GM04503 (cell line): ENCODE results near the gene ZDHHC5.

Source experiments
- DNase-seq: peaks from one replicate; pipeline ENCODE4 v3.0.0-alpha.2; 2012; ENCODE audit warnings: low read depth

ZDHHC5 gene, protein sequence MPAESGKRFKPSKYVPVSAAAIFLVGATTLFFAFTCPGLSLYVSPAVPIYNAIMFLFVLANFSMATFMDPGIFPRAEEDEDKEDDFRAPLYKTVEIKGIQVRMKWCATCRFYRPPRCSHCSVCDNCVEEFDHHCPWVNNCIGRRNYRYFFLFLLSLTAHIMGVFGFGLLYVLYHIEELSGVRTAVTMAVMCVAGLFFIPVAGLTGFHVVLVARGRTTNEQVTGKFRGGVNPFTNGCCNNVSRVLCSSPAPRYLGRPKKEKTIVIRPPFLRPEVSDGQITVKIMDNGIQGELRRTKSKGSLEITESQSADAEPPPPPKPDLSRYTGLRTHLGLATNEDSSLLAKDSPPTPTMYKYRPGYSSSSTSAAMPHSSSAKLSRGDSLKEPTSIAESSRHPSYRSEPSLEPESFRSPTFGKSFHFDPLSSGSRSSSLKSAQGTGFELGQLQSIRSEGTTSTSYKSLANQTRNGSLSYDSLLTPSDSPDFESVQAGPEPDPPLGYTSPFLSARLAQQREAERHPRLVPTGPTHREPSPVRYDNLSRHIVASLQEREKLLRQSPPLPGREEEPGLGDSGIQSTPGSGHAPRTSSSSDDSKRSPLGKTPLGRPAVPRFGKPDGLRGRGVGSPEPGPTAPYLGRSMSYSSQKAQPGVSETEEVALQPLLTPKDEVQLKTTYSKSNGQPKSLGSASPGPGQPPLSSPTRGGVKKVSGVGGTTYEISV

DNA sequence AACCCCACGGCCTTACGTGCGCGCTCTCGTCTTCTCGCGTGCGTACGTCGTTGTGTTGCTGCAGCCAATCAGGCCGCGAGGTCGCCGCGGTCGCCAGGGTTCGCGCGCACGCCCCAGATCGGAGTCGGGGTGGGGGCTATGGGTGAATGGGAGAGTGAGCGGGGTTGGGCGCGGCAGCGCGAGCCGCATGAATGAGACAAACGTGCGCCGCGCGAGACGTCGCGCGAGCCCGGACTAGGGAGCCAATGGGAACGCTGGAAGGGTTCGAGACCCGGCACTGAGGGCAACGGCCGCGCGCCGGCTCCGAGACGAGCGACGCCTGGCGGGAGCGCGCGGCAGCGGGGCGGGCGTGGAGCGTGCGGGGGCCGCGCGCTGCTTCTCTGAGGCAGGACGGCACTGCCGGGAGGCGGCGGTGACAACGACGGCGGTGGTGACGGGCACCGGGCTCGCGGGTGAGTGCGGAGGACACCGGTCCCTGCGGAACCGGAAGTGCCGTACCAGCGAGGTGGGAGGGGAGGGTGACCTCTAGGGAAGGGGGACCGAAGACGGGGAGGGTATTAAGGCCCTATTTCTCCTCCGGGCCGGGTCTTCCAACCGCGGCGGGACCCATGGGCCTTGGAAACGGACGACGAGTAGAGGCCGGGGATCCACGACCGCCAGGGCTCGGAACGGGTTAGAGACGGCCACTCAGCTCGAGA lies at the start of gene ZDHHC5:
TSS of gene ZDHHC5 (plus strand) at position 379 of the 698 bp plus-strand sequence. CDS start 4,977 bp downstream, outside the sequence.
- no peak for DNase-seq

- no peak for DNase-seq
These were observed 49.5 kb upstream of the ZDHHC5 start for GRCh38 chr11:57618438-57618837.

- no peak for DNase-seq
These were observed 48.6 kb upstream of the ZDHHC5 start for GRCh38 chr11:57619331-57619730.

DNA sequence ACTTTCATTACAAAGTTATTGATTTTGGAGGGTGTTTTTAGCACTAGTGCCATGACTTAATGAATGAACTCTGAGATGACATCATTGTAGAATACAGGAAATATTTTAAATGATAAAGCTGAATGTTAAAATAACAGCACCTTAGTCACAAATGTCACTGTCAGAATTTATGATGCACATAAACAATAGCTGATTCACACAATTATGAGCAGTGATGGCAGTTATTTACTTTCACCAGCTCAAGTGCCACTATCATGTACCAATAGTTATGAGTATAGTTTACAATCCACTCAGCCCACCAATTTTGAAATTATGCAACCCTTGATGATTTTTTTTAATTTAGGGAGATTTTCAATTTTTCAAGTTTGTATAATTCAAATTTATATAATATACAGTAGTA lies 47.4 kb upstream of the ZDHHC5 start:
- no peak for DNase-seq

GRCh38 chr11:57622263-57622662 lies 45.7 kb upstream of the ZDHHC5 start:
- no peak for DNase-seq

GRCh38 chr11:57624864-57625263 lies 43.0 kb upstream of the ZDHHC5 start:
- DNase-seq, result no peak

GRCh38 chr11:57626895-57627294 lies 41.0 kb upstream of the ZDHHC5 start:
- DNase-seq, result no peak

- no peak for DNase-seq
These were observed 37.7 kb upstream of the ZDHHC5 start for GRCh38 chr11:57630171-57630570.

- DNase-seq, result no peak
These were observed 35.8 kb upstream of the ZDHHC5 start for GRCh38 chr11:57632116-57632515.

- DNase-seq, result no peak
These were observed 34.4 kb upstream of the ZDHHC5 start for GRCh38 chr11:57633394-57634070.

GRCh38 chr11:57634311-57634710 lies 33.6 kb upstream of the ZDHHC5 start:
- no peak for DNase-seq

GRCh38 chr11:57635246-57635645 lies 32.7 kb upstream of the ZDHHC5 start:
- DNase-seq, result no peak

DNA sequence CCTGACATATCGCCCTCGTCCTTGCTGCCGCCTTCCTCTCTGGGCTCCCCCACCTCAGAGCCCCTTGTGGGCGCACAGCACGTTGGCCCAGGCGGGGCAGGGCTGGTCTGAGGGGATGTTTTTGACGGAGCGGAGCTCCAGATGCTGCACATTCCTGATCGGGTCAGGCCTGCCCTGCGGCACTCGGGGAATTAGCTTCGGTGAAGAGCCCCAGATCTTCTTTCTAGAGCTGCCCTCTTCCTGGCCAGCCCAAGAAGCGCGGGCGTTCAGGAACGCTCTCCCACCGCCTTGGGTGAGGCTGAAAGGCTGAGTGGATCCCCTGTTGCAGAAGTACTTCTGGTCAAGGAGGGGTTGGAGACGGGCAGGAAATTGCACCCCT lies 30.3 kb upstream of the ZDHHC5 start:
- no peak for DNase-seq

DNA sequence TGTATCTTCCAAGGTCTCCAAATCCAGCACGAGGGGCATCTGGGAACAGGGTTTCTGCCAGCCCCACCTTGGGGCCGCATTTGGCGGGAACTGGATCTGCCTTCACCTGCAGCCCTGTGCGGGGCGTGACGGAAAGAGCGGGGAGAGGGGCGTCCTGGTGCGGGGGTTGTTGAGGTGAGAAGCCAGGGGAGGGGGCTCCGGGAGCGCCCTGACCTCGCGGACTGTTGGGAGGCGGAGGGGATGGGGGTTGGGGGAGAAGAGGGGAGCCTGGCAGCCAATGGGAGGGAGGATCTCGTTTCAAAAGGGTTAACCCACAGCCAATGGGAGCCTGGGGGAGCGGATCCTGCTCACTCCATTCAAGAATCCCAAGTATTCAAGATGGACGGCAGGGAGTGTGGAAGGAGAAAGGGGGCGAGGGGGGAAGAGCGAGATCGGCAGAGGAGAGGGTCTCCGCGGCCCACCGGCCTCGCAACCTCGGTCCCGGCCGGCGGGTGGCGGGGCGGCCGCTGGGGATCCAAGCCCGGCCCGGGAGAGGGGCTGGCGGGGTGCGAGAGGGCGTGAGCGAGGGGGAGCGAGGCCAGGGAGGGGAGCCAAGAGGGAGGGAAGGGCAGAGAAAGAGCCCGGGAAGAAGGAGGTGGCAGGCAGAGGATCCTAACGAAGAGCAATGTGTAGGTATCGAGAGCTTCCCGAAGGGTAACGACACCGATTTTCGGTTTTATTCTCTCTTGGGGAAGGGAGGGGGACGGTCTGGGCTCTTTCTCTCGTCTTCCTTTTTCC lies 29.7 kb upstream of the ZDHHC5 start:
- DNase-seq, result peak; percentile 54

DNA sequence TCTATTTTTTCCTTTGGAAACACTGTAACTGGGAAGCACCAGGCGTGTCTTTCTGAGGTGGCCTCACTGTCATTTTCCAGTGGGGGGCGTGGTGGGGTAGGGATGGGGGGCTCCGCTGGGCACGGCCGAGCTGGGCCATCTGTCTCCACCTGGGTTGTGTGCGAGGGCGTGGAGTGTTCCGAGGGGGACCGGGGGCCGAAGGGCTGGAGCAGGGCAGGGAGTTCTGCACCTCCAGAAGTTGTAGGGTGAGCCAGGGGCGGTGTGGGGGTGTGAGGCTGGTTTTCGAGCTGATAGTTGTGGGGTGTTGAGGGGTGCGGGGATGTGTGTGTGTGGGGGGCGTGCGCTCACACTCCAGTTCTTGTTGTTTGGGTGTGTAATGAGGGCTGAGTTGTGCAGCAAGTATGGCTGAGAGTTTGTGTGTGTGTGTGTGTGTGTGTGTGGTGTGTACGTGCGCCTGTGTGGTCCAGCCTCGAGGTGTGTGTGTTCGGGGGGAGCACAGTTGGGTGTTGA lies 29.0 kb upstream of the ZDHHC5 start:
- no peak for DNase-seq

DNA sequence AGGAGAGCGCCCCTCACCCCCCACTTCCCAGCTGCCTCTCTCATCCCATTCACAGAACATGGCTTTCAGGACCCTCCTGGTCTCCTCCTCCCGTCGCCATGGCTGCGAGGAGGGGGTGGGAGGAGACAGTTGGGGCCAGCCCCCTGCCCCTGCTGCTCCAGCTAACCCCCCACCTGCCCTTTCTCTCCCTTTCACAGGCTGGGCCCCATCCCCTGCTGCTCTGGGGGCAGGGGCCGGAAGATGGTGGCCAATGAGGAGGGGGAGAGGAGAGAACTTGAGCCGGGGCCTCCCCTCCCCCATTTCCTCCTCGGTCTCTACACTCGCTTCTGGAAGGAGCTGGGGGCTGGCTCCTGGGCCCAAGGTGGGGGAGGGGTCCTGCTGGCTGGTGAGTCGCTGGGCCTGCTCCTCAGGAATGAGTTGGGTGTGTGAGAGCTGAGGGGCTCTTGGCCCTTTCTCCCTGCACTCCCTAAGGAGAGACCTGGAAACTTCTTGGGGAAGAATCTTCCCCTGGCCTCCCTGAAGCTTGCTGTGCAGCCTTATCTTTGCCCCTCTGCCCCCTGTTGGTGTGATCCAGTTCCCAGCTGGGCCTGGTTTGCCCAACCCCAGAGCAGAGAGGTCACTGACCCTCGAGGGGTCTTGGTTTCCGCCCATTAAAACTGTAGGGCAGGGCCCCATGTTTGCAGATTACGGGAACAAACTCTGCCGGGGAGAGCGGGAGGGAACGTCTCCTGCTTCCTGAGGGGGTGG lies 28.4 kb upstream of the ZDHHC5 start:
- DNase-seq, result no peak

DNA sequence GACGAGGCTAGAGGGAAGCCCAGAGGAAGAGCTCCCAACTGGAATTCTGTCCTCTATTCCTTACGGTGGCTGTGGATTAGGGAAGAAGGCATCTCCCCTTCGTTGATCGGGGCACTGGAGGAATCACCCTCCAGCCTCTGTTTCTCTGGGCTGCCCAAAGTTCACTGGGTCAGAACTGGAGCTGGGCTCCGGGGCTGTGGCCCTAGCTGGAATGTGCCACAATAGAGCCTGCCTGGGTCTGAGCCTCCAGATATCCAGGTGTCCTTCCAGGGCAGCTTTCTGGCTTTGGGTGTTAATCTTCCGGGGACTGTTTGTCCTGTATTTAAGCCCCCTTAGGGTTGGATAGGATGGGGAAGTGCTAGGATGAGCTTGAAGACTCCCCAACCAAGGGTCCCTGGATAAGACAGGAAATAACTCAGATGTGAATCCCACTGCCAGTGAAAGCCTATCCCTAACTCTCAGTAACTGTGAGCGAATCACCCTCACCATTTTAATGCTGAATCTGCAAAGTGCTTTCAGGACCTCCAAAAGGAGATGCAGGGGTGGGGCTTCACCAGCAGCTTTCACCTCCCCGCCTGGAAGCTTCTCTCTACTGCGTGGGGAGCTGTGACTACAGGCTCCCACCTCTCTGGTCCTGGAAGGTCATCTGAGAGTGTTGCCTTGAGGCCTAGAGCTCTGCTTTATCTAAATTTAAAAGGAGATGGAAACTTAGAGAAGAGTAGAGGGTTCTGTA lies 27.7 kb upstream of the ZDHHC5 start:
- DNase-seq, result no peak

- no peak for DNase-seq
These were observed 26.7 kb upstream of the ZDHHC5 start for GRCh38 chr11:57641011-57641807.

DNA sequence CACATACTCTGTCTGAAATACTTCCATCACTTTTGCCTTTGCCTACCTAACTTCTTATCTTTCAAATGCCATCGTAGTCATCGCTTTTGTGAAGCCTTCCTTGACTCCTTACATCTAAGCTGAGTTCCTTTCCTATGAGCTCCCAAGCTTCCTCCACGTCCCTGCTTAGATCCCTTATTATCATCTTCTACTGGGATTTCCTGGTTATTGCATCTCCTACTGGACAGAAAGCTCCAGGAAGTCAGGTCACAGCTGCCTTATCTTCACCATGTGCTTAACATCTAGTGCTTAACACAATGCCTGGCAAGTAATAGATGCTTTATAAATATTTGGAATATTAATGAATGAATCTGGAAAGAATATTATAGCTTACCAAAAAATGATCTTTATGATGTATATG lies 24.1 kb upstream of the ZDHHC5 start:
- no peak for DNase-seq
